ENCODE results near the gene ZBTB1. TPM values are rescaled to one million over a fixed set of nuclear protein-coding genes. Genes with fewer than 3 reads are reported as not detected.
"Not testable (repeated sequence)": the region's sequence is repeated elsewhere in the genome, so short reads cannot be mapped to it uniquely, and the experiment has no call there.

Gene ZBTB1
- total and polyA plus RNA-seq, 2 experiments from 2014 or later: 37.5 to 60.0 TPM

GRCh38 chr14:64562436-64562835 is 57.9 kb downstream of the ZBTB1 start:
- Histone ChIP-seq H3K4me3 (no peak overlapping the region), H3K27ac (no peak overlapping the region), H3K4me1 (ENCODE audit: insufficient read depth) (peaks cover 12% of the 10 kb centered on the region), H3K4me2 (ENCODE audit: unreplicated experiment) (no peak overlapping the region), H4K20me1 (ENCODE audit: insufficient read depth) (no peaks in the 10 kb centered on the region), H3K9me3 (ENCODE audit: low read depth) (no peaks in the 10 kb centered on the region), H3K27me3 (replicated peaks; ENCODE audit: insufficient read depth) (no peaks in the 10 kb centered on the region), H3K79me2 (ENCODE audit: insufficient read depth) (no peaks in the 10 kb centered on the region), H3K9ac (no peak overlapping the region), H3F3A (ENCODE audit: insufficient read depth) (peaks cover 12% of the 10 kb centered on the region), H3K36me3 (ENCODE audit: low read depth) (no peaks in the 10 kb centered on the region), H3K9me2 (ENCODE audit: insufficient read depth) (no peaks in the 10 kb centered on the region), H2AFZ (no peak overlapping the region)
- TF ChIP-seq EZH2phosphoT487 (IDR thresholded peaks at IDR 0.05; ENCODE audit: insufficient read depth, low read depth) (no peak), EZH2 (IDR thresholded peaks at IDR 0.05; ENCODE audit: insufficient read depth, poor library complexity, severe bottlenecking) (no peak)
- in situ Hi-C loops (cut with MboI): no loop called here
- DNase-seq: no peak

- H3K36me3 ChIP-seq (ENCODE audit: low read depth): no peaks in the 10 kb centered on the region
- H3F3A ChIP-seq (ENCODE audit: insufficient read depth): peaks cover 13% of the 10 kb centered on the region
- H3K79me2 ChIP-seq (ENCODE audit: insufficient read depth): no peaks in the 10 kb centered on the region
- peaks cover 21% of the 10 kb centered on the region for H3K4me1 ChIP-seq (ENCODE audit: insufficient read depth)
- H4K20me1 ChIP-seq (ENCODE audit: insufficient read depth): no peaks in the 10 kb centered on the region
- no peak overlapping the region for H3K9ac ChIP-seq
- WGBS, 2 experiments (ENCODE audit: low coverage in 1 of 2, low lambda C conversion rate in 2 of 2, missing lambda C conversion rate in 2 of 2): 69 to 78% methylated on average over 6 of the region's 6 CpGs
- H3K27me3 ChIP-seq (replicated peaks; ENCODE audit: insufficient read depth): no peaks in the 10 kb centered on the region
- no peak overlapping the region for H3K27ac ChIP-seq
- in situ Hi-C loops (cut with MboI): no loop called here
- TF ChIP-seq EZH2 (IDR thresholded peaks at IDR 0.05; ENCODE audit: insufficient read depth, poor library complexity, severe bottlenecking) (no peak), EZH2phosphoT487 (IDR thresholded peaks at IDR 0.05; ENCODE audit: insufficient read depth, low read depth) (no peak)
- H3K9me3 ChIP-seq (ENCODE audit: low read depth): no peaks in the 10 kb centered on the region
- H2AFZ ChIP-seq: no peak overlapping the region
- H3K4me2 ChIP-seq (ENCODE audit: unreplicated experiment): no peak overlapping the region
- H3K9me2 ChIP-seq (ENCODE audit: insufficient read depth): no peaks in the 10 kb centered on the region
- DNase-seq: no peak
- no peak overlapping the region for H3K4me3 ChIP-seq
These were observed 59.1 kb downstream of the ZBTB1 start for GRCh38 chr14:64563696-64564095.

GRCh38 chr14:64566651-64567122 is 62.1 kb downstream of the ZBTB1 start:
- H3F3A ChIP-seq (ENCODE audit: insufficient read depth): peaks cover 22% of the 10 kb centered on the region
- peak overlapping the region; percentile 73 for H3K27ac ChIP-seq
- no peak overlapping the region for H3K4me3 ChIP-seq
- in situ Hi-C loops (cut with MboI): no loop called here
- H3K9me3 ChIP-seq (ENCODE audit: low read depth): no peaks in the 10 kb centered on the region
- H3K4me1 ChIP-seq (ENCODE audit: insufficient read depth): peaks cover 35% of the 10 kb centered on the region
- H3K27me3 ChIP-seq (replicated peaks; ENCODE audit: insufficient read depth): no peaks in the 10 kb centered on the region
- peak; percentile 60 for DNase-seq
- H2AFZ ChIP-seq: peak overlapping the region; percentile 63
- 21 to 22% methylated on average over 5 of the region's 5 CpGs for WGBS, 2 experiments (ENCODE audit: low coverage in 1 of 2, low lambda C conversion rate in 2 of 2, missing lambda C conversion rate in 2 of 2)
- no peak for TF ChIP-seq EZH2phosphoT487 (IDR thresholded peaks at IDR 0.05; ENCODE audit: insufficient read depth, low read depth)
- no peak for TF ChIP-seq EZH2 (IDR thresholded peaks at IDR 0.05; ENCODE audit: insufficient read depth, poor library complexity, severe bottlenecking)
- peak overlapping the region; percentile 51 for H3K9ac ChIP-seq
- H3K4me2 ChIP-seq (ENCODE audit: unreplicated experiment): peak overlapping the region; percentile 48
- no peaks in the 10 kb centered on the region for H3K36me3 ChIP-seq (ENCODE audit: low read depth)
- no peaks in the 10 kb centered on the region for H3K79me2 ChIP-seq (ENCODE audit: insufficient read depth)
- no peaks in the 10 kb centered on the region for H4K20me1 ChIP-seq (ENCODE audit: insufficient read depth)
- H3K9me2 ChIP-seq (ENCODE audit: insufficient read depth): no peaks in the 10 kb centered on the region

GRCh38 chr14:64569138-64569631 is 64.6 kb downstream of the ZBTB1 start:
- Histone ChIP-seq H3K9me3 (ENCODE audit: low read depth) (no peaks in the 10 kb centered on the region), H3K27me3 (replicated peaks; ENCODE audit: insufficient read depth) (no peaks in the 10 kb centered on the region), H3K9ac (peak overlapping the region; percentile 52), H3K27ac (peak overlapping the region; percentile 88), H3K79me2 (ENCODE audit: insufficient read depth) (no peaks in the 10 kb centered on the region), H3K4me1 (ENCODE audit: insufficient read depth) (peaks cover 35% of the 10 kb centered on the region), H2AFZ (peak overlapping the region; percentile 32), H3K9me2 (ENCODE audit: insufficient read depth) (no peaks in the 10 kb centered on the region), H3K4me2 (ENCODE audit: unreplicated experiment) (peak overlapping the region; percentile 64), H3K4me3 (peak overlapping the region; percentile 46; the same call in 1 of the 2 replicates), H4K20me1 (ENCODE audit: insufficient read depth) (no peaks in the 10 kb centered on the region), H3K36me3 (ENCODE audit: low read depth) (no peaks in the 10 kb centered on the region), H3F3A (ENCODE audit: insufficient read depth) (peaks cover 22% of the 10 kb centered on the region)
- TF ChIP-seq EZH2 (IDR thresholded peaks at IDR 0.05; ENCODE audit: insufficient read depth, poor library complexity, severe bottlenecking) (no peak), EZH2phosphoT487 (IDR thresholded peaks at IDR 0.05; ENCODE audit: insufficient read depth, low read depth) (no peak)
- in situ Hi-C loops (cut with MboI): no loop called here
- DNase-seq: peak; percentile 94
- 15 to 17% methylated on average over 3 of the region's 3 CpGs for WGBS, 2 experiments (ENCODE audit: low coverage in 1 of 2, low lambda C conversion rate in 2 of 2, missing lambda C conversion rate in 2 of 2)

GRCh38 chr14:64569646-64570045 is 65.1 kb downstream of the ZBTB1 start:
- DNase-seq; in situ Hi-C loops (cut with MboI); H4K20me1 ChIP-seq (ENCODE audit: insufficient read depth); H3K79me2 ChIP-seq (ENCODE audit: insufficient read depth); H3K9me3 ChIP-seq (ENCODE audit: low read depth); H3K27me3 ChIP-seq (replicated peaks; ENCODE audit: insufficient read depth); H3K36me3 ChIP-seq (ENCODE audit: low read depth); H3K9me2 ChIP-seq (ENCODE audit: insufficient read depth): not testable (repeated sequence)
- Histone ChIP-seq H3K4me2 (ENCODE audit: unreplicated experiment) (peak overlapping the region; percentile 64), H2AFZ (peak overlapping the region; percentile 32), H3K27ac (peak overlapping the region; percentile 88), H3K9ac (peak overlapping the region; percentile 52), H3K4me3 (peak overlapping the region; percentile 46; the same call in 1 of the 2 replicates), H3K4me1 (ENCODE audit: insufficient read depth) (peaks cover 35% of the 10 kb centered on the region), H3F3A (ENCODE audit: insufficient read depth) (peaks cover 22% of the 10 kb centered on the region)
- 47 to 50% methylated on average over 7 of the region's 7 CpGs for WGBS, 2 experiments (ENCODE audit: low coverage in 1 of 2, low lambda C conversion rate in 2 of 2, missing lambda C conversion rate in 2 of 2)
